B cell (primary cell): Measurements from ENCODE around the gene EN1. TPM values are rescaled to one million over a fixed set of nuclear protein-coding genes. Genes with fewer than 3 reads are reported as not detected.

ENCODE experiments used
- ATAC-seq: fragments of 200-7000 bp; cut with Tn5 transposase; one replicate; pipeline ENCODE4 v1.10.0; 2021; ENCODE audit warnings: low read depth, mild to moderate bottlenecking, moderate number of reproducible peaks, moderate library complexity
- CTCF ChIA-PET: fragments of 350-600 bp; sonication (Branson Sonifier 250); formaldehyde crosslinking; loops from one replicate; lab custom pipeline; 2021; ENCODE audit warnings: antibody characterized with exemption, inconsistent platforms; lab: Charles Lee
- POLR2A ChIA-PET: fragments of 350-600 bp; sonication (Branson Sonifier 250); formaldehyde crosslinking; loops from one replicate; lab custom pipeline; 2021; ENCODE audit warnings: antibody characterized with exemption; lab: Charles Lee
- DNase-seq: peaks from one replicate; pipeline ENCODE4 v3.0.0; 2013
- H2AFZ ChIP-seq: 2 replicates; pipeline ENCODE4 v1.6.1; 2012; ENCODE audit warnings: mild to moderate bottlenecking, low read depth, low read length; ENCODE audit not compliant: insufficient read depth, poor library complexity, severe bottlenecking
- H3K27ac ChIP-seq, 2 donors: 1 replicate in 1 of 2; 2 replicates in 1 of 2; pipeline ENCODE4 v1.5.1; 2012 to 2013; ENCODE audit warnings: low read length in 2 of 2, mild to moderate bottlenecking in 2 of 2, moderate library complexity in 1 of 2
- H3K27me3 ChIP-seq, 4 experiments: fragments of 200-600 bp in 1 of 4; sonication (generic) in 1 of 4; replicated peaks in 1 of 4; 1 replicate in 2 of 4; 2 replicates in 2 of 4; pipeline versions ENCODE4 v1.6.1 to v1.7.0; 2013 to 2016; ENCODE audit warnings: low read length in 3 of 4, mild to moderate bottlenecking in 2 of 4, mixed read lengths in 1 of 4, moderate library complexity in 1 of 4; ENCODE audit not compliant: insufficient read depth in 4 of 4, control insufficient read depth in 3 of 4; ENCODE audit errors: control extremely low read depth in 1 of 4
- H3K36me3 ChIP-seq, 2 experiments: replicated peaks in 1 of 2; 1 replicate in 1 of 2; 2 replicates in 1 of 2; pipeline versions ENCODE4 v1.6.1 to v1.7.1; 2013; ENCODE audit warnings: low read length in 1 of 2; ENCODE audit not compliant: insufficient read depth in 2 of 2, control insufficient read depth in 1 of 2; ENCODE audit errors: control extremely low read depth in 1 of 2, extremely low read depth in 1 of 2
- H3K4me1 ChIP-seq, 2 donors: fragments of 200-600 bp in 1 of 2; sonication (generic) in 1 of 2; 1 replicate in 1 of 2; 2 replicates in 1 of 2; pipeline versions ENCODE4 v1.5.1 to v1.6.1; 2013 to 2017; ENCODE audit warnings: low read length in 2 of 2; ENCODE audit not compliant: control insufficient read depth in 2 of 2, insufficient read depth in 2 of 2
- H3K4me2 ChIP-seq: replicated peaks from 2 replicates; pipeline ENCODE3; 2012; ENCODE audit warnings: mild to moderate bottlenecking, low read depth, low read length; ENCODE audit not compliant: poor library complexity, severe bottlenecking
- H3K4me3 ChIP-seq, 5 experiments: fragments of 200-600 bp in 1 of 5; sonication (generic) in 1 of 5; 1 replicate in 3 of 5; 2 replicates in 2 of 5; pipeline versions ENCODE4 v1.5.1 to v1.7.0; 2011 to 2016; ENCODE audit warnings: low read length in 4 of 5, mild to moderate bottlenecking in 4 of 5, low read depth in 2 of 5, control low read depth in 1 of 5, moderate library complexity in 1 of 5; ENCODE audit not compliant: insufficient read depth in 1 of 5; ENCODE audit errors: control extremely low read depth in 1 of 5, extremely low read depth in 1 of 5
- H3K79me2 ChIP-seq: fragments of 200-600 bp; sonication (generic); one replicate; pipeline ENCODE4 v1.6.0; 2016; ENCODE audit warnings: low read length; ENCODE audit not compliant: control insufficient read depth, insufficient read depth
- H3K9ac ChIP-seq: fragments of 200-600 bp; sonication (generic); 2 replicates; pipeline ENCODE4 v1.6.1; 2017; ENCODE audit warnings: mild to moderate bottlenecking, low read length, moderate library complexity
- H3K9me3 ChIP-seq, 3 donors: one replicate each; pipeline versions ENCODE4 v1.6.1 to v1.7.1; 2013; ENCODE audit warnings: low read length in 2 of 3; ENCODE audit not compliant: control insufficient read depth in 2 of 3, insufficient read depth in 1 of 3; ENCODE audit errors: control extremely low read depth in 1 of 3
- H4K20me1 ChIP-seq: 2 replicates; pipeline ENCODE4 v1.6.0; 2012; ENCODE audit warnings: mild to moderate bottlenecking, low read length; ENCODE audit not compliant: insufficient read depth, control insufficient read depth, poor library complexity, severe bottlenecking
- H3K27ac Mint-ChIP-seq: one replicate; pipeline ENCODE4 v1.8.0; 2021; ENCODE audit warnings: mixed read lengths
- H3K27me3 Mint-ChIP-seq: one replicate; pipeline ENCODE4 v1.8.0; 2021; ENCODE audit warnings: mixed read lengths
- H3K4me1 Mint-ChIP-seq: one replicate; pipeline ENCODE4 v1.8.0; 2021; ENCODE audit warnings: mixed read lengths
- H3K4me3 Mint-ChIP-seq: one replicate; pipeline ENCODE4 v1.8.0; 2021; ENCODE audit warnings: mixed read lengths
- H3K9me3 Mint-ChIP-seq: one replicate; pipeline ENCODE4 v1.8.0; 2022; ENCODE audit warnings: mixed read lengths; ENCODE audit not compliant: insufficient read depth
- CTCF ChIP-seq: fragments of 200-600 bp; IDR thresholded peaks from one replicate; pipeline ENCODE4 v1.8.0; 2022; ENCODE audit warnings: antibody characterized with exemption, mild to moderate bottlenecking
- EZH2 ChIP-seq: IDR thresholded peaks from 2 replicates; pipeline ENCODE4 v1.6.1; 2012; ENCODE audit warnings: borderline replicate concordance, low read depth, mild to moderate bottlenecking, moderate library complexity, low read length; ENCODE audit not compliant: insufficient read depth, poor library complexity, severe bottlenecking
- WGBS: methylation state at CpG from one replicate; pipeline ENCODE4 v1.1.5; 2013; ENCODE audit warnings: missing lambda C conversion rate; ENCODE audit not compliant: insufficient coverage; 5-methylcytosine and 5-hydroxymethylcytosine counted together
- intact Hi-C: fragments of 100-400 bp; cut with micrococcal nuclease; formaldehyde crosslinking; loops from one replicate; pipeline ENCODE4 v1.10.0; 2022
- polyA plus RNA-seq: library from polyadenylated mRNA; depleted of rRNA; stranded (reverse); fragments of >200 nt; gene quantifications from 2 replicates; pipeline ENCODE4 v1.2.3, GENCODE V29; 2012
- total RNA-seq, 2 donors: library from RNA; stranded (reverse); fragments of 120-200 nt in 1 of 2; gene quantifications; 1 replicate in 1 of 2; 2 replicates in 1 of 2; pipeline versions ENCODE4 v1.2.3 to v1.2.4, GENCODE V29; 2013 to 2022

Gene EN1
- total and polyA plus RNA-seq, 2 donors (not counting 1 experiment from before 2014, with no cell fraction given) = not detected

GRCh38 chr2:118856330-118856977, 9.0 kb upstream of the EN1 start:
- Histone ChIP-seq H2AFZ (peak overlapping the region; percentile 51), H3K27ac (no peak overlapping the region), H3K79me2 (no peaks in the 10 kb centered on the region), H4K20me1 (no peaks in the 10 kb centered on the region), H3K4me1 (peaks cover 30 to 57% of the 10 kb centered on the region in 2 donors), H3K4me2 (peak overlapping the region; percentile 76), H3K9me3 (peaks cover 0 to 65% (median 0%) of the 10 kb centered on the region in 3 donors), H3K27me3 (peaks cover 0 to 98% (median 79%) of the 10 kb centered on the region in 4 experiments), H3K4me3 (peak overlapping the region in 4 of 5 experiments; percentile 18 to 59 (median 38)), H3K36me3 (no peaks in the 10 kb centered on the region), H3K9ac (peak overlapping the region; percentile 53)
- CTCF ChIA-PET = interaction anchor here (0.9 to 4.2 kb wide), 3 partner anchors 16 to 634 kb away, joined by 3 to 54 read pairs (median 4); no protein-coding TSS in a partner anchor
- no peak overlapping the region for H3K27ac Mint-ChIP-seq
- DNase-seq = no peak
- H3K4me1 Mint-ChIP-seq = peaks cover 23% of the 10 kb centered on the region
- TF ChIP-seq CTCF (no peak), EZH2 (no peak)
- intact Hi-C loops = no loop called here
- WGBS = 14% methylated on average over 24 of the region's 25 CpGs
- no peaks in the 10 kb centered on the region for H3K9me3 Mint-ChIP-seq
- POLR2A ChIA-PET = no interaction called here
- ATAC-seq = no peak
- H3K4me3 Mint-ChIP-seq = peak overlapping the region; percentile 70
- peaks cover 73% of the 10 kb centered on the region for H3K27me3 Mint-ChIP-seq
